ENCODE measurements around the gene TSPAN14. TPM values are rescaled to one million over a fixed set of nuclear protein-coding genes. Genes with fewer than 3 reads are reported as not detected.

Gene TSPAN14
- total RNA-seq, 1 donor from 2014 or later: 18.9 TPM

DNA sequence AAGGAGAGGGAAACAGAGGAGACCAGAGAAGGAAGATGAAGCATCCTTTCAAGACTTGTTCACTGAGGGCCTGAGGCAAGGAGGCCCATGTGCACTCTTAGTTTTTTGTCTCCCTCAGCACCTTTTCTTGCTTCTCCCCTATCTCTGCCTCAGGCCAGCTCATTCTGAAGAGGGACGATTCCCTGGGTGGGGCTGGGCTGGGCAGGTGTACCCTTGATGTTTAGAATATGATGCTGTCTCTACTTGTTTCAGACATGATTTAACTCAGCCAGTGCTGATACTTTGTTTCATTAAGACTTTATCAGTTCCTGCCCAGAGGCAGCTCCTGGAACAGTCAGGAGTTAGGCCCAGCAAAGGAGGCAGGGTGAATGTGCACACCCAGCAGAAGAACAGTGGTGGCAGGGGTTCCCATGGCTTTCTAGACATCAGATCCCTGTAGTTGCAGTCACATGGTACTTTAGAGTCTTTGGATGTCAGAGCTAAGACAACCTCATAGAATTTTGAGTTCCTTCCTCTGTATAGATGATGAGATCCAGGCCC lies 42.4 kb upstream of the TSPAN14 start:
- DNase-seq (no peak), ATAC-seq (ENCODE audit: low read depth) (no peak)
- Mint-ChIP-seq H3K4me1 (peaks cover 12% of the 10 kb centered on the region), H3K36me3 (ENCODE audit: low read depth) (no peaks in the 10 kb centered on the region), H3K27me3 (peaks cover 2% of the 10 kb centered on the region), H3K4me3 (no peak overlapping the region), H3K9me3 (no peaks in the 10 kb centered on the region), H3K27ac (no peak overlapping the region)
- intact Hi-C loops (cut with micrococcal nuclease): no loop called here
- ChIA-PET POLR2A (no interaction called here), CTCF (no interaction called here)
- TF ChIP-seq, protein P1, sequence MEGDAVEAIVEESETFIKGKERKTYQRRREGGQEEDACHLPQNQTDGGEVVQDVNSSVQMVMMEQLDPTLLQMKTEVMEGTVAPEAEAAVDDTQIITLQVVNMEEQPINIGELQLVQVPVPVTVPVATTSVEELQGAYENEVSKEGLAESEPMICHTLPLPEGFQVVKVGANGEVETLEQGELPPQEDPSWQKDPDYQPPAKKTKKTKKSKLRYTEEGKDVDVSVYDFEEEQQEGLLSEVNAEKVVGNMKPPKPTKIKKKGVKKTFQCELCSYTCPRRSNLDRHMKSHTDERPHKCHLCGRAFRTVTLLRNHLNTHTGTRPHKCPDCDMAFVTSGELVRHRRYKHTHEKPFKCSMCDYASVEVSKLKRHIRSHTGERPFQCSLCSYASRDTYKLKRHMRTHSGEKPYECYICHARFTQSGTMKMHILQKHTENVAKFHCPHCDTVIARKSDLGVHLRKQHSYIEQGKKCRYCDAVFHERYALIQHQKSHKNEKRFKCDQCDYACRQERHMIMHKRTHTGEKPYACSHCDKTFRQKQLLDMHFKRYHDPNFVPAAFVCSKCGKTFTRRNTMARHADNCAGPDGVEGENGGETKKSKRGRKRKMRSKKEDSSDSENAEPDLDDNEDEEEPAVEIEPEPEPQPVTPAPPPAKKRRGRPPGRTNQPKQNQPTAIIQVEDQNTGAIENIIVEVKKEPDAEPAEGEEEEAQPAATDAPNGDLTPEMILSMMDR (IDR thresholded peaks at IDR 0.05): no peak

DNA sequence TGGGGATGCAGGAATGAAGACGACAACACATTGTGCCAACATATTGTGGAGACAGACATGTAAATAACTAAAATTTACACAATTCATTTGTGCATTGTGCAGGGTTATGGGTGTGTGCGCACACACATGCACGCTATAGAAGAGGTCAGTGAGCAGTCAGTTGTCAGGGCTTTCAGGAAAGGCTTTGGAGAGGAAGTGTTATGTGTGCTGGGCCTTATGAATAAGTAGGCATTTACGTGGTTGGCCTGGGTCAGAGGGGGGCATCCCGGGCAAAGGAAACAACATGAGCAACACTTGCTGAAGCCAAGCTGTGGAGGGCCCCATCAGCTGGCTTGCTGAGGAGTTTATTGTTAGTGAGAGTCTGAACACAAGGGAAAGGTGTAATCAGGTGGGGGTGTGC lies 41.6 kb upstream of the TSPAN14 start:
- ChIA-PET POLR2A (no interaction called here), CTCF (no interaction called here)
- no peak for ATAC-seq (ENCODE audit: low read depth)
- Mint-ChIP-seq H3K9me3 (no peaks in the 10 kb centered on the region), H3K4me1 (peaks cover 11% of the 10 kb centered on the region), H3K36me3 (ENCODE audit: low read depth) (no peaks in the 10 kb centered on the region), H3K27me3 (peaks cover 2% of the 10 kb centered on the region), H3K27ac (no peak overlapping the region), H3K4me3 (no peak overlapping the region)
- no peak for DNase-seq
- TF ChIP-seq, protein P1 (IDR thresholded peaks at IDR 0.05): no peak
- intact Hi-C loops (cut with micrococcal nuclease): no loop called here

DNA sequence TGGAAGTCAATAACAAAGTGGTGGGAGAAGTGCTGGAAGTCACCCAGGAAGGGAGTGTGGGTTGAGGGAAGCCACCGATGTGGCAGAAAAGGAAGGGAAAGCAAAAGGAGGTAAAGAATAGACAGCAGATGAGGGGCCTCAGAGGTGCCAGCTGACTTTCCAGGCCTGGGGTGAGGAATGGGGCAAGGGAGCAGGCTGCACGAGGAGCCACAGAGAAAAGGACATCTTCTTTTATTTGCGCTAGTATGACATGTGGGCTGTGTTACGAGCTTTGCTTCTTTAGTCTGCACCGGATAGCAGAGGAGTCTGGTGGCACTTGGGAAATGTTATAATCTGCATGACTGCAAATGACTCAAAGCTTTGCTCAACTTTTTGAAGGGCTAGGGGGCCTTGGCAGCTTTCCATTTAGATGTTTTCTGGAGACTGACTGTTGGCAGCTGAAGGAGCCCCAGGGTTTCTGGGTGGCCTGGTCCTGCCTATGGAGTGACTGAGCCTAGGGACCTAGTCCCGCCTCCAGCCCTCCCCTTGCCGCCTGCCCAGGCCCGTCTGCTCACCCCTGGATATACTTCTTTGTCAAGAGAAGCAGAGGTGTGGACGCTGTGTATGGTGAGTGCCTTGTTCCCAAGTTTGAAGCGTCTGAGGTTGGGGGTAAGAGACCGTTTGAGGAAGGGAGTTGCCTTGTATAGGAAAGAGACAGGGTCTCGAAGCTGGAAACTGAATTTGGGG lies 40.7 kb upstream of the TSPAN14 start:
- ChIA-PET POLR2A (no interaction called here), CTCF (interaction anchor here (0.9 kb wide), 1 partner anchor 36 kb away, joined by 3 read pairs; no protein-coding TSS in a partner anchor)
- Mint-ChIP-seq H3K4me3 (no peak overlapping the region), H3K27ac (no peak overlapping the region), H3K27me3 (no peaks in the 10 kb centered on the region), H3K9me3 (no peaks in the 10 kb centered on the region), H3K4me1 (peaks cover 5% of the 10 kb centered on the region), H3K36me3 (ENCODE audit: low read depth) (no peaks in the 10 kb centered on the region)
- no peak for DNase-seq
- intact Hi-C loops (cut with micrococcal nuclease): no loop called here
- TF ChIP-seq, protein P1 (IDR thresholded peaks at IDR 0.05): no peak
- no peak for ATAC-seq (ENCODE audit: low read depth)

DNA sequence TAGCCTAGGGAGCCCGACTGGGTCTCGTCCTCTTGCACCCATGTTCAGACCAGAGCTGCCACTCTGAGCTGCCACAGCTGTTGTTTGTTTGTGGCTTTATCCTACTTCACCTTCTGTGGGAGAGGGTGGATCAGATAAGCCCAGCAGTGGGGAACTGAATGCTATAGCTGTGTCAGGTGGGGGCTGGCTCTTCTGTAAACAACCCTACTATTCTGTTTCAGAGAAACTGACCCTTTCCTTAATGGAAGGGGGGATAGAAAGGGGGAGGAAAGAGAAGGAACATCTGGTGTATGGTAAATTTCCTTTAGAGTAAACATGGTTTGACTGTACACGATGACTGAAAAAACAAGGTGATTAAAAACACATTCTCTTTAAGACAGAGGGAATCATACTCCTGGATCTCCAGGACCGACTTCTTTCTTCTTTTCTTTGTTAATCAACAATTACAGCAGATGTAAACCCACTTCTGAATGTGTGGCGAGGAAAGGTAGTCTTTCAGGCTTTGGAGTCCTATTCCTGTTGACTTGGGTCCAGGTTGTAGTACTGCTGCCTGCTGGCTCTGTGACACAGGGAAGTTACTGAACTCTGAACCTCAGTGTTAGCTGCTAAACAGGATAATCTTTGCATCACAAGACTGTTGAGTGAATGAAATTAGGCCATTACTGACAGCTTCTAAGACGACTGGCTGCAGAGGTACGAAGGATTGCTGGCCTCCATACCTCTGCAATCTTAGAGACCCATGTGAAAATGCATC lies 39.8 kb upstream of the TSPAN14 start:
- CTCF ChIA-PET: interaction anchor here (0.9 kb wide), 1 partner anchor 37 kb away, joined by 3 read pairs; no protein-coding TSS in a partner anchor
- Mint-ChIP-seq H3K36me3 (ENCODE audit: low read depth) (no peaks in the 10 kb centered on the region), H3K27ac (no peak overlapping the region), H3K27me3 (no peaks in the 10 kb centered on the region), H3K4me1 (peaks cover 2% of the 10 kb centered on the region), H3K4me3 (no peak overlapping the region), H3K9me3 (no peaks in the 10 kb centered on the region)
- intact Hi-C loops (cut with micrococcal nuclease): no loop called here
- ATAC-seq (ENCODE audit: low read depth) (no peak), DNase-seq (no peak)
- POLR2A ChIA-PET: no interaction called here
- TF ChIP-seq, protein P1 (IDR thresholded peaks at IDR 0.05): no peak
